Retinal pigment epithelial cell (primary cell): ENCODE measurements around the gene ROBO4.

Source experiments
- DNase-seq: peaks from one replicate; pipeline ENCODE4 v3.0.0-alpha.2; 2010; ENCODE audit warnings: low read depth
- H3K4me3 ChIP-seq: 2 replicates; pipeline ENCODE4 v1.5.1; 2011; ENCODE audit warnings: mild to moderate bottlenecking, low read length, control low read depth, moderate library complexity
- TF ChIP-seq, protein P1 (sequence below): conservative IDR thresholded peaks from 2 replicates; pipeline ENCODE4 v1.5.1; 2011; ENCODE audit warnings: low read depth, low read length, control low read depth, inconsistent platforms

Gene ROBO4

DNA sequence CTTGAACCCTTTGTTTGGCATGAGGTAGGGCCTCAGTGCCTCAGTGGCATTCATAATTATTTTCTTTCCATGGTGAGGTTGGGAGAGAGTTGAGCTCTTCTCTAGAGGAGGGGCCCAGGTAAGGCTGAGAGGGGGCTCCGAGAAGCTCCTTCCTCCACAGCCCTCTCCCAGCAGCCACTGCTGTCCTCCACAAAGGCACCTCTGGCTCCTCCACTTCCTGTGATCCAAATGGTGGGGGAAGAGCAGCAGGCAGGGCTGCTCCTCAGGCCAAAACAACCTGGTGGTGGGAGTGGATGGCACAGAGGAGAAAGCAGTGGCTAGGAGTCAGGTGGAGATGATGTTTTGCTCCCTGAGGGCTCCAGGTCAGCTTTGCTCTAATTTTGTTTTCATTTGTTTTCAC lies 13.3 kb downstream of the ROBO4 start:
- no peak for DNase-seq
- no peak overlapping the region for H3K4me3 ChIP-seq
- TF ChIP-seq, protein P1, sequence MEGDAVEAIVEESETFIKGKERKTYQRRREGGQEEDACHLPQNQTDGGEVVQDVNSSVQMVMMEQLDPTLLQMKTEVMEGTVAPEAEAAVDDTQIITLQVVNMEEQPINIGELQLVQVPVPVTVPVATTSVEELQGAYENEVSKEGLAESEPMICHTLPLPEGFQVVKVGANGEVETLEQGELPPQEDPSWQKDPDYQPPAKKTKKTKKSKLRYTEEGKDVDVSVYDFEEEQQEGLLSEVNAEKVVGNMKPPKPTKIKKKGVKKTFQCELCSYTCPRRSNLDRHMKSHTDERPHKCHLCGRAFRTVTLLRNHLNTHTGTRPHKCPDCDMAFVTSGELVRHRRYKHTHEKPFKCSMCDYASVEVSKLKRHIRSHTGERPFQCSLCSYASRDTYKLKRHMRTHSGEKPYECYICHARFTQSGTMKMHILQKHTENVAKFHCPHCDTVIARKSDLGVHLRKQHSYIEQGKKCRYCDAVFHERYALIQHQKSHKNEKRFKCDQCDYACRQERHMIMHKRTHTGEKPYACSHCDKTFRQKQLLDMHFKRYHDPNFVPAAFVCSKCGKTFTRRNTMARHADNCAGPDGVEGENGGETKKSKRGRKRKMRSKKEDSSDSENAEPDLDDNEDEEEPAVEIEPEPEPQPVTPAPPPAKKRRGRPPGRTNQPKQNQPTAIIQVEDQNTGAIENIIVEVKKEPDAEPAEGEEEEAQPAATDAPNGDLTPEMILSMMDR = no peak

DNA sequence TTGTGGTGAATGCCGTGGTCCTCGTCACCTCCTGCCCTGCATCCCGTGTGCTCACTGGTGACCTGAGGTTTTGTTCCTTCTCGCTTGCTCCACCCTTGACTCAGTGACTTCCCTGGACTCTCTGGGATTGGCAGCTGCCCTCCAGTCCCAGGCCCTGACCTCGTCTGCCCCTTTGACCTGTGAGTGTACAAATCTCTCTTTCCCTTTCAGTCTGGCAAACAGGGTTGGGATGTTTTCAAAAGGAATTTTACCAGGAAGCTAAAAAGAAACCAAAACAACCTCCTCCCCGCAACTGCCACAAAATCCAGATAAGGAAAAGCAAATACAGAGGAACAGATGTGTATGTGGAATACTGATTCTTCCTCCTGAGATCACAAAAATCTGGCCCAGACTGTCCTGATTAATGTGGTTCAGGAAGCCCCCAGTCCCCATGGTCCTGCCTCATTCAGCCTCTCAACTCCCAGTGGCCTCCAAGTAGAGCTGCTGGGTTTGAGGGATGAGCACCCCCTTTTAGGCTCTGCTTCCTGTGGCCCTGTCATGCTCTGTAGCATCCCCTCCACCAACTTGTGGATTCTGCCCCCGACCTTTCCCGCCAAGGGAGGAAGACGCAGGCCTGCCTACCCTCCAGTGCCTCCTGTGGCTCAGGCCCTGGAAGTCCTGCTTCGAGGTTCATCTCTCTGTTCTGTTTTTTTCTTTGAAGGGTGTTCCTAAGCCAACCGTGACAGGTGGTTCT lies 15.2 kb downstream of the ROBO4 start:
- H3K4me3 ChIP-seq = no peak overlapping the region
- TF ChIP-seq, protein P1 = no peak
- DNase-seq = no peak

DNA sequence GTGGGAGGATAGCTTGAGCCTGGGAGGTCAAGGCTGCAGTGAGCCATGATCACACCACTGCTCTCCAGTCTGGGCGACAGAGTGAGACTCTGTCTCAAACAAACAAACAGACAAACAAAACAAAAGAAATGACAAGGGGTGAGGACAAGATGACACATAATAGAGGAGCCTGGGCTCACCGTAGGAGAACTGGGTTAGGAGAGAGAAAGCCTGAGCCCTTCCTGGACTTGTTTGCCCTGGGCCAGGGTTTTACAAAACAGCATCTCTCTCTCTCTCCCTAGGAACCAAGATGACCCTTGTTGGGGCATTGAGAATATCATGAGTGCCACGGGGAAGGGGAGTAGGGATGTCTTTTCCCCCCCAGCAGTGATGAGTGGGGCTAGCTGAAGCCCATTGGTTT lies 16.7 kb downstream of the ROBO4 start:
- TF ChIP-seq, protein P1 = no peak
- no peak overlapping the region for H3K4me3 ChIP-seq
- DNase-seq = no peak

DNA sequence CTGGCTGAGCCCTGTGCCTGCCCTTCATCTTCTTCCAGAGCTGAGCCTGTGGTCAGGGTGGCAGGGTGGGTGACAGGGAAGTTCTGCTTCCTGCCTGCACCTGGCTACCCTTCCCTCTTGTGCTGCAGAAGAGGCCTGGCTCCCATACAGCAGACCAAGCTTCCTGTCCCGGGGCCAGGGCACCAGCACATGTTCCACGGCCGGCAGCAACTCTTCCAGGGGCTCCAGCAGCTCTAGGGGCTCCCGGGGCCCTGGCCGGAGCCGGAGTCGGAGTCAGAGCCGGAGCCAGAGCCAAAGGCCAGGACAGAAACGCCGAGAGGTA lies 17.4 kb downstream of the ROBO4 start:
- TF ChIP-seq, protein P1 = no peak
- DNase-seq = no peak
- H3K4me3 ChIP-seq = no peak overlapping the region

DNA sequence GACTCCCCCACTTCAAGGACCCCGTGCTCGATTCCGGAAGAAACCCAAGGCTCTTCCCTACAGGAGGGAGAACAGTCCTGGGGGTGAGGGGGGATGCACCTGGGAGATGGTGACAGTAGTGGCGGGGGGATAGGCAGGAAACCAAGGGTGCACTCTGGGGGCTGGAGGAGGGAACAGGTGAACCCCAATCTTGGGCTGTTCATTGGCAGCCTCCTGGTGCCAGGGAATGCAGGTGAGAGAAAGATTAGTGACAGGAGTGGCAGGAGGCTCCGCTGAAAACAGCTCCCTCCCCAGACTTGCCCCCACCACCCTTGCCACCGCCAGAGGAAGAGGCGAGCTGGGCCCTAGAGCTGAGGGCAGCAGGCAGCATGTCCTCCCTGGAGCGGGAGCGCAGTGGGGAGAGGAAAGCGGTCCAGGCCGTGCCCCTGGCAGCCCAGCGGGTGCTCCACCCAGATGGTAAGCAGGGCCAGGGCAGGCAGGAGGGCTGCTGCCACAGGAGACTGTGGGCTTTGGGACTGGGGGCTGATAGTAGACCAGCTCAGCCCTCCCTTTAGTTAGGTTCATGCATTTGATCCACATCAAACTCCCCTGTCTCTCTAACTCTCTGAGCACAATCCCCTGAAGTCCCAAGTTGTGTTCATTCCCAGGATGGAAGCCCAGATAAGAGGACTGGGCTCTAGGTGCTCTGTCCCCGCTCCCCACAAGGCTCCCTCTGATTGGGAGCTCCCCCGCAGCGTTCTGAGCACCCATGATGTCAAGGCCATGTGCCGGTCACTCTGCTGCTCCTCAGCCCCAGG lies 18.0 kb downstream of the ROBO4 start:
- TF ChIP-seq, protein P1 = no peak
- H3K4me3 ChIP-seq = no peak overlapping the region
- no peak for DNase-seq

DNA sequence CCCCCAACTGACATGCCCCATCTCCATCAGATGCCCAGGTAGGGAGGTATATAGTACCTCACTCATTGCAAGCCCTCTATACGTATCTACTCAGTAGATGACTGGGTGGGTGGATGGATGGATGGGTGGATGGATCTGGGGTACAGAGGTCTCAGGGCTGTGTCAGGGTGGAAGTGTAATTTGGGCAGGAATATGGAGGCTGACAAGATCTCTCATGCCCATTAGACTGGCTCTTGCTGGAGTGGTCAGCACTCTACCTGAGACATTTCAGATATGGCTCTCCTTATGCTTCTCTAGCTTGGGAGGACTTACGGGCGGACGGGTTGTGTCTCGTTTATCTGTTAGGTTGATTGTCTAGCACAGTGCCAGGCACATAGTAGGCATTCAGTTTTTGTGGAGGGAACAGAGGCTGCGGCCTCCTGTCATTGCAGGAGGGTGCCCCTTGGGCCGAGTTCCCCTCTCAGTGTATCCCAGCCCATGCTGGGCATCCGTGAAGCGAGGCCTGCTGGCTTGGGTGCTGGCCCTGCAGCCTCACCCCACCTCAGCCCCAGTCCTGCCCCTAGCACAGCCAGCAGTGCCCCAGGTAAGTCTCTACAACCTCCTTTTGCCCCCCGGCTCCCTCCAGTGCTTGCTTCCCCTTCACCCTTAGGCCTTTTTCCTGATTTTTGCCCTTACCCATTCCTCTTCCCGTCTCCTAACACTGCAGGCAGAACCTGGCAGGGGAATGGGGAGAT lies 18.7 kb downstream of the ROBO4 start:
- no peak for DNase-seq
- no peak overlapping the region for H3K4me3 ChIP-seq
- TF ChIP-seq, protein P1 = no peak
